HG03064 (cell line): Measurements from ENCODE around the gene RC3H1.
"Not testable (repeated sequence)": the region's sequence is repeated elsewhere in the genome, so short reads cannot be mapped to it uniquely, and the experiment has no call there.

Source experiments
- ATAC-seq: cut with Tn5 transposase; IDR thresholded peaks from one replicate; pipeline ENCODE4 v1.9.1; 2021; ENCODE audit warnings: low read depth; ENCODE audit not compliant: unreplicated experiment

RC3H1 gene

DNA sequence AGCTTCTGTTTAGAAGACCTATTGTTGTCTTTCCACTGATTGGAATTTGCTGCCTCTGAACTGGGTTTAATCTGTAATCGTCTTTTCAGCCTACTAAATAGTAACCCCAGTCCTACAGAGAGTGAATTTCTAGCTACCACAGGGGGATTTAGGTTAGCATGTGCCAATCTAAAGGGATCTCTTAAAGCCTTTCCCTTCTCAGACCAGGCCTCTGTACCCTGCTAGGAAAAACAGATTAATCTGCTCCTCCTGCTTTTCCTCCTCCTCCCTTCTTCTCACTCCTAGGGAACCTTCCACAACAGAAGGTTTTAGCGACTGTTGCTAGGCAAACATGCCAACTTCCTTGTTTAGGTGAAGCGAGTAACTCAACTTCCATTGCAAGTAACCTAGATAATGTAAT, 1.3 kb upstream of the RC3H1 start:
- ATAC-seq: no peak

DNA sequence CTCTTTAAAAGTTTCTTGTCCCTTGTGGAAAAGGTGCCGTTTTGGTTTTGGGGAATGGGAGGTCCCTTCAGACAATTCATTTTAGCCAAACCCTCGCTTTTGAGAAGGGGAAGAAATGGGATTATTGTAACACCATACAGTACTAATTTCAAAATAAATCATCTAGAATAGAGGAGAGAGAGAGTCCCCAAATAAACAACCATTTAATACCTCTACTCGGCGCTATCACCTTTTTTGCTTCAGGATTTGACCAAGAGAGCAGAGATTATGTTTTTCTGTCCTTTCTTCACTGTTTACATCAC, 770 bp upstream of the RC3H1 start:
- ATAC-seq: no peak

DNA sequence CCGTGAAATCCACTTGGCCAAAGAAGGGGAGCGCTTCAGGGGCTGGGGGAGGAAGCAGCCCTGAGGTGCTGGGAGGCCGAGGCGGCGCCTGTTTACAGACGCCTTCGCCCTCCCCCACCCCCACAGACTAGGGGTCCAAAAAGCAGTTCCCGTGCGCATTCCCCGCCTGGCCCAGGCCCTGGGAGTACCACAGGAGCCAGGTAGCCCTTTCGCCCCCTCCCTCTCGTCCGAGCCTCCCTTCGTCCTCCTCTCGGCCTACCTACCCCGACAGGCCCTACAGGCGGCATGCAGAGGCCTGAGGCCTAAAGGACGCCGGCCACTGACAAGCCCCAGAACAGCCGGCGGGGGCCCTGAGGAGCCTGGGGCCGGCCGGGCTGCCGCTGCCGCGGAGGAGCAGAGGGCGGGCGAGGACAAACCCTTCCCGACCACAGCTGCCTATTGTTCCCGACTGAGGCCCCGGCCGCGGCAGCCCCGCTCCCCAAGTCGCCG, 522 bp downstream of the RC3H1 start:
- ATAC-seq: peak; percentile 39

DNA sequence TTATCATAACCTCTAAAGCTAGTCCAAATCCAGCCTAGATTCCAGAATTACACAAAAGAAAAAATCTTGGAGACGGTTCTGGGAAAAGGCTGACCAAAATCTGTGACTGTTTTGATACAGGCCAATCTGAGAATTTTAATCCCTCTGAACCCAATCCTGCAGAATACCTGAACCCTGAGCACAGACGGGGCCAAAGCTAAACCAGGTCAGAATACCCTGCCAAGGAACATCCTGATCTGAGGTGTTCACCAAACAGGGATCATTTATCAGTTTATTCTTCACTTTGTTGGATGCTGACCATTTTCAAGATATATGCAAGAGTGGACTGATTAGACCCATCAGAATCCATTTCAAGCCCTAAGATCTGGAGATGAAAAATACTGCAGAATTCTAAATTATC, 3.6 kb downstream of the RC3H1 start:
- no peak for ATAC-seq

DNA sequence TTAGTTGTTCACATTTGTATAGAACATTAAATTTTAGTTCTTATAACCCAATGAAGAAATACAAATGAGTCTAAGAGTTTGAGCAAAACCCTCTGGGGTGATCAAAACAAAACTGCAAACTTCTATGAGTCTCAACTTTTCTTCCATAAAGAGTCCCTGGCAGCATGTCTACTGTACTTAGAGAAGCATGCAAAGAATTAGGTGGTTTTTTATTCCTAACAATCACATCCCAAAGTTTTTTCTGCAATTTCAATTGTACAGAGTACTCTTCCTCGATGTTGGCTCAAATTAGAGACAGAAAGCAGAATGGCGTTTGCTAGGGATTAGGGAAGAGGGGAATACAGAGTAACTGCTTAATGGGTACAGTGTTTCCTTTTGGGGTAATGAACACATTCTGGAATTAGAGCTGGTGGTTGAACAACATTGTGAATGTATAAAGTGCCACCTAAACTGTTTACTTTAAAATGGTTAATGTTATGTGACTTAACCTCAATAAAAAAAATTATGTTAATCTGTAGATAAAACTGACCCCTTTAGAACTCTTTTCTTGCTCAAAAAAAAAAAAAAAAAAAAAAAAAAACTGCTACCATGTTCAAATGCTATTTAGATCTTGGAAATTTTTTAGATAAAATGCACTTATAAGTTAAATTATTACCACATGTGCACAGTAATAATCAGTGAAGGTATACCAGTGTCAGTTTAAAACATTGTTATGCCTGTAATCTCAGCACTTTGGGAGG, 4.8 kb downstream of the RC3H1 start:
- no peak for ATAC-seq

DNA sequence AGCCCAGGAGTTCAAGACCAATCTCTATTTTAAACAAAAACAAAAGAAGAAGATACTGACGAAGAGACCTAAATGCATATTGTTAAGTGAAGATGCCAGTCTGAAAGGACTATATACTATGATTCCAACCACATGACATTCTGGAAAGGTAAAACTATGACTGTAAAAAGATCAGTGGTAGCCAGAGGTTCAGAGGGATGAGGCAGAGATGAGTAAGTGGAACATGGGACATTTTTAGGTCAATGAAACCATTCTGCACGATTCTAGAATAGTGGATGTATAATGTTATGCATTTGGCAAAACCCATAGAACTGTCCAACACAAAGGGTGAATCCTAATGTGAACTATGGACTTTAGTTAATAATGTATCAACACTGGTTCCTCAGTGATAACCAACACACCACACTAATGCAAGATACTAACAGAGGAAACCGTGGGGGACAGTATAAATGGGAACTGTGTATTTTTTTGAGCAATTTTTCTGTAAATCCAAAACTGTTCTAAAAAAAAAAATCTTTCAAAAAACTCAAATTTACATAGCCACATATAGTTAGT, 8.2 kb downstream of the RC3H1 start:
- no peak for ATAC-seq

DNA sequence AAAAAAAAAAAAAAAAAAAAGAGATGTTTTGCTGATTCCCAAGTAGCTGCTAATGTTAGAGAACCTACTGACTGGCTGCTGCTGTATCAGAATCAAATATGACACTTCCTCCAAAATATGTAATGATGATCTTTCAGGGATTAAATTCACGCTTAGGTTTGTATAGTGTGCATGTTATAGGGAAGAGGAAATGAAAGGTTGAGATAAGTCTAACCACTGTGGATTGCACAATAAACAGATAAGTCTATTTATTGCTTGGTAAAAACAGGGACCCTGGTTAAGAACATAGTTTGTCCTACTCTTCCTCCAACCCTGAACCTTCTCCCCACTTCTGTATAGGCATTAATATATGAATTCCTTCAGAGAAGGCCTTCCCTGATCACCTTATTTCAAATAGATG, 13.2 kb downstream of the RC3H1 start:
- ATAC-seq: no peak

DNA sequence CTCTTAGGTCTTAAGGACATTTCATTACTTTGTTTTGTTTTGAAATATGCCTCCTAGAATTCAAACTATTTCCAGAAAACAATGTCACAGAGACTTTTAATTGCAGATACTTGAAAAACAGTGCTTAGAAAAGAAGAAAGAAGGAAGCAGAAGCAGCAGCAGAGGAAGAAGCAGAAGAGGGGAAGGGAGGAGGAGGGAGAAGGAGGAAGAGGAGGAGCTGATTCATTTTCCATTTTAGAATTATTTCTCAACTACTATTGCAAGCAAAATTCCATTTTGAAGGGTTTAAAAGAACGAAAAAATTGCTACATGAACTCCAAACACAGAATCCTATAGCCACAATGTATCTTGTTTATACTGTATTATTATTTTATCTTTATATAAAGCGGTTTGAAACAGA, 13.9 kb downstream of the RC3H1 start:
- no peak for ATAC-seq

DNA sequence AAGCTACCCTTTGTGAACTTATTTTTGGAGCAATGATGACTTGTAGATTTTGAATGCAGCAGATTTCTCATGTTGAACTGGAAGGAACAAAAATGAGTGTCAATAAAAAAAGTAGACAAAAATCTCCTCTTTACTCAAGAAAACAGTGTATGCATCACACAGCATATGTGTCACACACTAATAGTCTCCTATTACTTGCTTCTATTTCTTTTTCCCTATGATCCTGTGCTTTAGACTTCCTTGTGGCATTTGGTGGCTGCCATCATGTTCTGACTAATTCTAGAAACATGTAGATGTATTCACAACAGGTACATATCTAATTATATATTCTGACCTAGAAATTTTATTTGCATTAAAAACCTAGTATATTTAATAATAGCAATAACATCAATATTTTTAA, 14.3 kb downstream of the RC3H1 start:
- ATAC-seq: no peak

DNA sequence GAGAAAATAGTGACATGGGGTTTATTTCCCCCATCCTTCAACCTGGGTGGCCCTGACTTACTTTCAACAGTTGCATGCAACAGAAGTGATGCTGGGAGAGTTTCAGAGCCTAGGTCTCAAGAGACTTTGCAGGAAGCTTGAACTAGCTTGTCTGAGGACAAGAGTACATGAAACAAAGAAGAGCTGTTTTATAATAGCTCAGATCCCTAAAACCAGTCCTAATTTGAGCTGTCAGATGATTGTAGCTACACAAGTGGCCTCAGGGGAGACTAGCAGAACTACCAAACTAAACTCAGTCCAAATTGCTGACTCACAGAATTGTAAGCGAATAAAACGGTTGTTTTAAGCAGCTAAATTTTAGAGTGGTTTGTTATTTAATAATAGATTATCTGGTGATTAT, 17.1 kb downstream of the RC3H1 start:
- peak; percentile 92 for ATAC-seq

DNA sequence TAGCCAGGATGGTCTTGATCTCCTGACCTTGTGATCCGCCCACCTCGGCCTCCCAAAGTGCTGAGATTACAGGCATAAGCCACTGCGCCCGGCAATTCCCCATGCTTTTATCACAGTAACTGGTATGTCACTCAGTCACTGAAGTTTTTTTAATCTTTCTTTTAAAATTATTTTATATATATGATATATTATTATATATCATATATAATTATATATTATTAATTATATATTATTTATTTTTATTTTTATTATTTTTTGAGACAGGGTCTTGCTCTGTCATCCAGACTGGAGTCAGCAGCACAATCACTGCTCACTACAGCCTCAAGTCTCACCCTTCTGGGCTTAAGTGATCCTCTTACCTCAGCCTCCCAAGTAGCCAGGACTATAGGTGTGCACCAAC, 18.3 kb downstream of the RC3H1 start:
- no peak for ATAC-seq

DNA sequence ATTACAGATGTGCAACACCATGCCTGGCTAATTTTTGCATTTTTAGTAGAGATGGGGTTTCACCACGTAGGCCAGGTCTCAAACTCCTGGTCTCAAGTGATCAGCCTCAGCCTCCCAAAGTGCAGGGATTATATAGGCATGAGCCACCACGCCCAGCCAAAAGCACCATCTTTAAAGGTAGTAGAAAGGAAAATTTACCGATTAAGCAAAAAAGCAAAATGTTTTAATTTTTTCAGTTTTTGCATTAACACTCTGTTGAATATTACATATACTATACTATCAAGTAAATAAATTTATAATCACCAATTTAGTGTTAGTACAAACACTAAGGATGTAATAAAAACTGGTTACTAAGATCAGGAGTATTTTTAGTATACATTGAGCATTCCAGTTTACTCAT, 20.6 kb downstream of the RC3H1 start:
- no peak for ATAC-seq

DNA sequence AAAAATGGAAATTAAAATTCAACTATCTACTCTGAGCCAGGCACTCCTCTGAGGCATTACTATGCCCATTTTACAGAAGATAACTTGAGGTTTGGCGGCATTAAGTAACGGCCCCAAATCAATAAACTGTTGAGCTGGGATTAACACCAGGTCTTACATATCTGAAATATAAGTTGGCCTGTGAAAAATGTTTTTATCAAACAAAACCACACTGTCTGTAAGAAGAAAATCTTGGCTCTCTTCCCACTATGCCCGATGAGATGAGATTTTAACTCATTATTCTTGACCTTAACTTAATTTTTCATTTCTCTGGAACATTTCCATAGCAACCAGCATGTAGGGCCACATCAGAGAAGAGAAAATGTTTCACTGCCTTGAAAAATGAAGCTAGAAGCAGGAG, 21.8 kb downstream of the RC3H1 start:
- no peak for ATAC-seq

DNA sequence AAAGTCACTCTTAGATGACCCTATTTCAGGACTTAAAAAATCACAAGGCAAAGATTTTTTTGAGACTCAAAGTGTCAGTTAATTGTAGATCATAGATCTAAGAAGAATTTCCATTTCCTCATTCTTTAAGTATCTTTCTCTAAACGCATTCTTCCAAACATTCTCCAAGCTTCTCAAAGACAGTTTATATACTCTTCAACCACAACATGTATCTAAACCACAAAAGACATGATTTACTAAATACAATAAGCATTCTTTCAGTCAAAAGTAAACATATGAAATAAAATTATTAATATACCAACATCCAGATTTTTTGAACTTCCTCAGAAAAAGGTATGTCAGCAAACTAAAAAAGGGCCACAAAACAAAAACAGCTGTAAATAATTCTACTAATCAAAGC, 24.4 kb downstream of the RC3H1 start:
- ATAC-seq: no peak

DNA sequence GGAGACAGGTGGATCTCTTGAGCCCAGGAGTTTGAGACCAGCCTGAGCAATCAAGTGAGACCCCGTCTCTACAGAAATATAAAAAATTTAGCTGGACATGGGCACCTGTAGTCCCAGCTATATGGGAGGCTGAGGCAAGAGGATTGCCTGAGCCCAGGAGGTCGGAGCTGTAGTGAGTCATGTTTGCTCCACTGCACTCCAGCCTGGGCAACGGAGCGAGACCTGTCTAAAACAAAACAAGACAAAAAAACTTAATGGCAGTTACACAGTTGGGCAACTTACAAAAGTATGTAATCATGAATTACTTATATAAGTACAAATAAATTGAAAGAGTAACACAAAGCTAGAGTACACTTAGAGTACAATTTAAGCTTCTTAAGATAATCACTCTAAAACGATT, 25.2 kb downstream of the RC3H1 start:
- ATAC-seq: no peak

DNA sequence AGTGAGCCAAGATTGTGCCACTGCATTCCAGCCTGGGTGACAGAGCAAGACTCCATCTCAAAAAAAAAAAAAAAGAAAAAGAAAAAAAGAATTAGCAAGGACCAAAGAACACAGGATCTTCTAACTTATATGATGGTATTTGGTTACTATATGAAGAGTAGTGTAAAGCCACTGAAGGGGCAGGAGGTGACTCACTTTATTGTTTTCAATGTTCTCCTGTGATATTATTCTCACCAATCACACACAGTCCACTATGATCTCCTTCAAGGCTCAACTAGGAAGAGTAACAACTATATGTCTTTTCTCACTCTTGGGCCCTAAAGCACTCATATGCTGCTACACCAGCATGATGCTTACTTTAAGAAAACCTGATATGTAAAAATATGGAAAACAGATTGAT, 26.7 kb downstream of the RC3H1 start:
- no peak for ATAC-seq

DNA sequence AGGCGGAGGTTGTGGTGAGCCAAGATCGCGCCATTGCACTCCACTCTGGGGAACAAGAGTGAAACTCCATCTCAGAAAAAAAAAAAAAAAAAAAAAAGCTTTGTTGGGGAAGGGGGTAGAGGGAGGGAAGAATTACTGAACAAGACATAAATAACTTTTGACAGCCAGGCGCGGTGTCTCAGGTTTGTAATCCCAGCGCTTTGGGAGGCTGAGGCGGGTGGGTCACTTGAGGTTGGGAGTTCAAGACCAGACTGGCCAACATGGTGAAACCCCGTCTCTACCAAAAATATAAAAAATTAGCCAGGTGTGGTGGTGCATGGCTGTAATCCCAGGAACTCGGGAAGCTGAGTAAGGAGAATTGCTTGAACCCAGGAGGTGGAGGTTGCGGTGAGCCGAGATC, 28.2 kb downstream of the RC3H1 start:
- ATAC-seq: not testable (repeated sequence)

DNA sequence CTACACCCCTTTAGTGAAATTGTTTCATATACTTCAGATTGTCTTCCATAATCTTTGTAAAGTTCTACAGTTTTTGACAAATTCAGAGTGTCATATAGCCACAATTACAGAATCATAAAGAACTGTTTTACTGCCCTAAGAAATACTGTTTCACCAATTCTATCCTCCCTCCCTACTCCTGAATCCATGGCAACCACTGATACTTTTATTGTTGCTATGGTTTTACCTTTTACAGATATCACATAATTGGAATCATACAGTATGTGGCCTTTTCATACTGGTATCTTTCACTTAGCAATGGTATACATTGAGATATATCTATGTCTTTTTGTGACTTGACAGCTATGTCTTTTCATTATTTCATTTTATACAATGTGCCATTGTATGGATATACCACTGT, 34.1 kb downstream of the RC3H1 start:
- ATAC-seq: no peak

DNA sequence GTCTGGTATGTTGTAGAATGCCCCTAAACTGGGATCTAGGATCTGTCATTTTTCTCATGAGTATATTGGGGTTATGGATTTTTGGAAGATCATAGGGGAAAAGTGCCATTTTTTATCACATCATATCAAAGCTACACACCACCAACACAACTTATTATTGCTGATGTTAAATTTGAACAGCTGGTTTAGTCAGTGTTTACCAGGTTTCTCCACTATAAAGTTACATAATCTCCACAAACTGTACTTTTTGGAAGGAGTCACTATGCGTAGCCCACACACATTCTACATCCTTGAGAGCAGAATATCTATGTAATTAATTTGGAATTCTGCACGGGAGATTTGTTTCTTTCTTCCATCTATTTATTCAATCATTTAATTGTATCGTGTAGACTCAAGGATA, 35.2 kb downstream of the RC3H1 start:
- ATAC-seq: no peak

DNA sequence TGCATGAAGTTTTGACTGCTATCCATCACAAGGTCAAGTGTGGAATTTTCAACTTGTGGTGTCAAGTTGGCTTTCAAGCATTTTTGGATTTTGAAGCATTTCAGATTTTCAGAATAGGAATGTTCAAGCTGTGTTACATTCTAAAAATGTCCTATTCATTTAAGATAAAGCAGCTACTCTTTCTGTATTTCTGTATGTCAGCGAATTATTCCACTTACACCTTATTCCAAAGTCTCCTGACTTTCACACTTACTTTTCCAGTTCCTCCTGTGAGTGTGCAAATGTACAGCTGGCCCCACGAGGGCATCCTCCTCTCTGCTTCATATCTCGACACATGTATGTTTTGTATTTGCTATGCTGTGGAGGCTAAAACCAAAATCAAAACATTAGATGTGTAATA, 51.9 kb downstream of the RC3H1 start:
- no peak for ATAC-seq

DNA sequence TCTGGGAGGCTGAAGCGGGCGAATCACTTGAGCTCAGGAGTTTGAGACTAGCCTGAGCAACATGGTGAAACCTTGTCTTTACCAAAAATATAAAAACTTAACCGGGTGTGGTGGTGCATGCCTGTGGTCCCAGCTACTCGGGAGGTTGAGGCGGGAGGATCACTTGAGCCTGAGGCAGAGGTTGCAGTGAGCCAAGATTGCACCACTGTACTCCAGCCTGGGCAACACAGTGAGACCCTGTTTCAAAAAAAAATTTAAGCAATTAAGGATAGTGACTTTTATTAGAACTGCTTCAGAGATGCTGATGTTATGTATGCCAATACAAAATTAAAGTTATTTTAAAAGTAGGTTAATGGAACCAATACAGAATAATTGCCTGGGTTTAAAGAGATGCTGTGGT, 56.3 kb downstream of the RC3H1 start:
- not testable (repeated sequence) for ATAC-seq

DNA sequence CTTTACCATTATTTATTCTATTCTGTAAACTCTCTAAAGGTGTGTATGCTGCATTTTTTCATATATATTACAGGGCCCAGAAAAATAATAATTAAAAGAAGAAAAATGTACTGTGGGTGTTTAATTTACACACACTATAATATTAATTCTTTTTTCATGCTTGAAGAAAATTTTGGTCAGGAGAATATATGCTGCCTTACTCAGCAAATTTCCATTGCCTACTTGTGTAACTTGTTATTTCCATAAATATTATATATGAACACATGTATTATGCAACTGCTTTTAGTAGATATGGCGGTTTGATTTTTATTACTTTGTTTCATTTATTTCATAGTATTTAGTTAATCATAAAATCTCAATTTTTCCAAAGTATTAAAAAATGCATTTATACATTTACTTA, 58.7 kb downstream of the RC3H1 start:
- no peak for ATAC-seq

DNA sequence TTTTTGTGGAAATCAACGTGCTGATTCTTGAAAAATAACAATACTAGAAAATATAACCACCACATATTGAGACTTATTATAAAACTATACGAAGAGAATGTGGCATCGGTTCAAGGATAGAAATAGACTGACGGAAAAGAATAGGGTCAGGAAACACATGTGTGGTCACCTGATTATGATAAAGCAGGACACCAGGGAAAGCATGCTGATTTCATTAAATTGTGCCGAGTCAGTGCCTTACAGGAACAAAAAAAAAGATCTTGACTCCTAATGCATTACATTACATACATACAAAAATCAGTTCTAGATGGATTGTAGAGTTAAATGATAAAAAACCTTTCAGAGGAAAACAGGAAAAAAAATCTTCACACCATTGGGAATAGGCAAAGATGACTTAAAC, 61.5 kb downstream of the RC3H1 start:
- ATAC-seq: no peak
